Hippocampal formation (tissue), 2 donors: ENCODE measurements around the gene PUS3.
"Not testable (repeated sequence)": the region's sequence is repeated elsewhere in the genome, so short reads cannot be mapped to it uniquely, and the experiment has no call there.

ENCODE experiments used
- DNase-seq, 2 donors: peaks; one replicate each; lab custom pipeline; 2025; lab: John Stamatoyannopoulos, UW

Gene PUS3

DNA sequence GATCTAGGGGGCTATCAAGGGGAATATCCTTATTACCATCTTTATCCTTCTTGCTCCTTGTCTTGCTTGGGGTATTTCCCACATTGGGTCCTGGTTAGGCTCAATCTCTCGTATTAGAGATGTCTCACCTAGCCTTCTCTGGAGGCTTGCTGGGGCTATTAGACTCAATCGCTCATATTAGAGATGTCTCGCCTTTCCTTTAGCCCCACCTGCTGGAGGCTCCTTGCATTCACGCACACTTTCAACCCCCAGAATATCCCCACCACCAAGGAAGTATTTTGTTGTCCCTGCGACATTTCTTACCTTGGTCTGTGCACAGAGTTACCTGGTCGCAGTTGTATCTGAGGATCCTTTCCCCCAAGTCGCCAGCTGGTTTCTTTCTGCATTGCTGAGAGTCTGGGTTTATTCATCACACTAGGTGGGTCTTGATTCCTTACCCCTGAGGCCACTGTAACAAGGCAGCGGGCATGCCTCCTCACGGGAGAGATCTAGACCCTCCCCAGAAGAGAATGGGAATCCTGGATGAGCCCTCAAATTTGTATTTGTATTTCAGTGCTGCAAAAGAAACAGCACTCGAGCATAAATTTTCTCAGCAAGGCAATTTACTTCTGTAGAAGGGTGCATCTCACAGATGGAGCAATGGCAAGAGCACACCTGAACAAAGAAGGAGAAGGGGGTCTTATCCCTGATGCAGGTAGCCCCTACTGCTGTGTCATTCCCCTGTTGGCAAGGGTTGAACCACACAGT lies 31.4 kb downstream of the PUS3 start:
- peak in 1 of 2 donors; percentile 2 for DNase-seq

DNA sequence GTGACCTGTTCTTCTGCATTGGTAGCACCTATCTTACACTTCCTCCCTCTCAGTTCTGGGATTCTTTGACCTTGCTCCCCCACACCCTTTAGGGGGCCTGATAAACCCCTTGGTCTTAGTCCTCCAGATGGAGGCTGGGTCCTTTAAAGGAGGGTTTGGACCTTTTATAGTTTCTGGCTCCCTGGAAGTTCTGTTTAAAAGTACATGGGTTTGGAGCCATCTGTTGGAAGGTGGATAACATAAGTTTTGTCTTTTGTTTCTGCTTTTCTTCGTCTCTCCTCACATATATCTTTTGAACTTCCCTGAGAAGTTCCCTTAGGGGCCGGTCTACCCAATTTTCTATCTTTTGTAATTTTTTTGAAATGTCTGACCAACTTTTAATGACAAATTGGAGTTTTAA lies 33.5 kb downstream of the PUS3 start:
- no peak for DNase-seq

DNA sequence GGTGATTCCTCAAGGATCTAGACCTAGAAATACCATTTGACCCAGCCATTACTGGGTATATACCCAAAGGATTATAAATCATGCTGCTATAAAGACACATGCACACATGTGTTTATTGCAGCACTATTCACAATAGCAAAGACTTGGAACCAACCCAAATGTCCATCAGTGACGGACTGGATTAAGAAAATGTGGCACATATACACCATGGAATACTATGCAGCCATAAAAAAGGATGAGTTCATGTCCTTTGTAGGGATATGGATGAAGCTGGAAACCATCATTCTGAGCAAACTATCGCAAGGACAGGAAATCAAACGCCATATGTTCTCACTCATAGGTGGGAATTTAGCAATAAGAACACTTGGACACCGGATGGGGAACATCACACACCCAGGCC lies 37.7 kb downstream of the PUS3 start:
- DNase-seq, result not testable (repeated sequence)

DNA sequence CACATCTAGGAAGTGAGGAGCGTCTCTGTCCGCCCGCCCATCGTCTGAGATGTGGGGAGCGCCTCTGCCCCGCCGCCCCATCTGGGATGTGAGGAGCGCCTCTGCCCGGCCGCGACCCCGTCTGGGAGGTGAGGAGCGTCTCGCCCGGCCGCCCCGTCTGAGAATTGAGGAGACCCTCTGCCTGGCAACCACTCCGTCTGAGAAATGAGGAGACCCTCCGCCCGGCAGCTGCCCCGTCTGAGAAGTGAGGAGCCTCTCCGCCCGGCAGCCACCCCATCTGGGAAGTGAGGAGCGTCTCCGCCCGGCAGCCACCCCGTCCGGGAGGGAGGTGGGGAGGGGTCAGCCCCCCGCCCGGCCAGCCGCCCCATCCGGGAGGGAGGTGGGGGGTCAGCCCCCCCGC lies 40.2 kb downstream of the PUS3 start:
- DNase-seq, result not testable (repeated sequence)

DNA sequence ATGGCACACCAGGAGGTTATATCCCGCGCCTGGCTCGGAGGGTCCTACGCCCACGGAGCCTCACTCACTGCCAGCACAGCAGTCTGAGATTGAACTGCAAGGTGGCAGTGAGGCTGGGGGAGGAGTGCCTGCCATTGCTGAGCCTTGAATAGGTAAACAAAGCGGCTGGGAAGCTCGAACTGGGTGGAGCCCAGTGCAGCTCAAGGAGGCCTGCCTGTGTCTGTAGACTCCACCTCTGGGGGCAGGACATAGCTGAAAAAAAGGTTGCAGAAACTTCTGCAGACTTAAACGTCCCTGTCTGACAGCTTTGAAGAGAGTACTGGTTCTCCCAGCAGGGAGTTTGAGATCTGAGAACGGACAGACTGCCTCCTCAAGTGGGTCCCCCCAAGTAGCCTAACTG lies 45.3 kb downstream of the PUS3 start:
- DNase-seq, result not testable (repeated sequence)

DNA sequence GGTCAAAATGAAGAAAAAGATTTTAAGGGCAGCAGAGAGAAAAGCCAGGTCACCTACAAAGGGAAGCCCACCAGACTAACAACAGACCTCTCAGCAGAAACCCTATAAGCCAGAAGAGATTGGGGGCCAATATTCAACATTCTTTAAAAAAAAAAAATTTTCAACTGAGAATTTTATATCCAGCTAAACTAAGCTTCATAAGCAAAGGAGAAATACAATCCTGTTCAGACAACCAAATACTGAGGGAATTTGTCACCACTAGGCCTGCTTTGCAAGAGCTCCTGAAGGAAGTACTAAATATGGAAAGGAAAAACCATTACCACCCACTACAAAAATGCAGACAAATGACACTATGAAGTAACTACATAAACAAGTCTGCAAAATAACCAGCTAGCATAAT lies 56.8 kb downstream of the PUS3 start:
- no peak for DNase-seq
